Activated CD8-positive, alpha-beta memory T cell treated with anti-CD3 and anti-CD28 coated beads for 4 hours (primary cell): Measurements from ENCODE around the gene ZNF385C.
A peak's percentile ranks its signal among the peaks of the same experiment; 100 is the strongest.
"Not testable (repeated sequence)": the region's sequence is repeated elsewhere in the genome, so short reads cannot be mapped to it uniquely, and the experiment has no call there.

Source experiments
- DNase-seq, 2 donors: peaks; one replicate each; pipeline ENCODE4 v3.0.0-alpha.2; 2020; ENCODE audit warnings: low read depth in 2 of 2

ZNF385C gene

GRCh38 chr17:42019509-42020404 lies 78.5 kb downstream of the ZNF385C start, which contains the start of gene NKIRAS2:
Gene NKIRAS2, plus strand, starts transcription at chr17:42020090. Its CDS starts 1,488 bp downstream, at chr17:42021578.
- peak; percentile 83 to 84 for DNase-seq

DNA sequence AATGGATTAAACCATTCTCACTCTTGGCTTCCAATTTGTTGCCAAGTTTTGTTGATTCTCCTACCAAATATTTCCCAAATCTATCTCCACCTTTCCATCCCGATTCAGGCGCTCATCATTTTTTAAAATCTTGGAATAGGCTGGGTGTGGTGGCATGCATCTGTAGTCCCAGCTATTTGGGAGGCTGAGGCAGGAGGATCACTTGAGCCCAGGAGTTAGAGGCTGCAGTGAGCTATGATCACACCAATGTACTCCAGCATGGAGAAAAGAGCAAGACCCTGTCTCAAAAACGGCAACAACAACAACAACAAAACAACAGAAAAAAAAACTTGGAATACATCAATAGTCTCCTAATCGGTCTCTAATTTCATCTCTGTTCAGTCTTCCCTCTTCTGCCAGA lies 79.3 kb downstream of the ZNF385C start:
- no peak for DNase-seq

- DNase-seq = no peak
These were observed 79.9 kb downstream of the ZNF385C start for GRCh38 chr17:42018339-42018738.

GRCh38 chr17:42017866-42018200 lies 80.4 kb downstream of the ZNF385C start:
- no peak for DNase-seq

DNA sequence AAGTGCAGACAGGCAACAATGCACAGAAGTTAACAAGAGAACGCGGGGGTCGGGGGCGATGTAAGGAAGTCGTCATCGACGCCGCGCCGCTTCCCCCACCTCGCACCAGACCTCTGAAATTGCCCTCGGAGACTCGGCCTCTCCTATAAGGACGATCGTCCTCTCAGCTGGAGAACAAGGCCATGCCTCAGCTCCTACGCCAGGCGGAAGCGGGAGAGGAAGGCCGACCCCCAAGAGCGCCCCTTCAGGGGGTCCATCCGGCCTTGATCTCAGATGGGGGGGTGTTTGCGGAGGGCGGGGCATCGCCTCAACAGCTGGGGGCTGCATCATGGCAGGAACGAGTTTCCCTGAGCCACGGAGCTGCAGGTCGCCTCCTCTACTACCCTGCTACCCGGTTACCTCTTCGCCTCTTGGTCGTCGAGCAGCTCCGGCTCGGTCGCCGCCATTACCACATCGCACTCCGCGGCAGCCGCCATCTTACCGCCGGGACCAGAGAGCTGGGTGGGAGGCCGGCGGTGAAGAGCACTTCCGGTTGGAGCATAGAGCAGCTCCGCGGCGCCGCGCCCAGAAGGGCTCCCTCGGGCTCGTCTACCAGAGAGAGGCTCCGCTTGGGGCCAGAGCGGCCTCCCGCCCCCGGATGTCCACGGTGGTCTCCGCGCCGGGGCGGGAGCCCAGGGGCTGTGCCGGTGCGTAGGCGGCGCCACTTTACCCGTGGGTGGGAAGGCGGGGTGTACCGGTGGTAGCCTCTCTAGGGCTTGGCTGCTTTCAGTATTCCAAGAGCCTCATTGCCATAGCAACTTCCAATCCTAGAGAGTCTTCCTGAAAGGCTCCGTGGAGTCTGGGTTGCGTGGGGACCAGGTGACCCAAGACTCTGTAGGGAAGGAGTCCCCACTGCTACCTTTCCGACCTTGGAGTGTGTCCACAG lies 81.1 kb downstream of the ZNF385C start, which contains the start of gene DNAJC7:
DNAJC7 (minus strand) TSS at position 499 of the 925 bp plus-strand sequence; CDS start at position 476, 23 bp downstream.
- peak; percentile 78 to 82 for DNase-seq

DNA sequence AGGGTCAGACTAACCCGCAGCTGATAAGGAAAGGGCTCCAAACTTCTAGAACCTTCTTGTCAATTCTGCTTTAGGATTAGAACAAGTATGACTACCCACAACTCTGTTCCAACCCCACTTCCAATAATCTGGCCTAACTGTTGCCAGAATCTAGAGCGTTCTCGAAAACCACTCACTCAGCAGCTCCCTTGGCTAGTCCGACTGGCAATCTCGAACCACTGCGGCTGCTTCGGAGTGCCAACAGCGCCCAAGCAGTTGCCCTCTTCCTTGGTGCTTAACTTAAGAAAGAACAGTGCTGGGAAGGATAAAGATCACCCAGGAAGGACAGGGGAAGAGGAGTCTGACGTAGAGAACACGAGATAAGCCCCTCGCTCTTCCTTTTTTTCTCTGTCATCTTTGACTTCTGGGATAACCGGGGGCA lies 81.9 kb downstream of the ZNF385C start:
- no peak for DNase-seq

GRCh38 chr17:42013740-42014139 lies 84.5 kb downstream of the ZNF385C start:
- not testable (repeated sequence) for DNase-seq

- not testable (repeated sequence) for DNase-seq
These were observed 85.9 kb downstream of the ZNF385C start for GRCh38 chr17:42012363-42012762.

DNA sequence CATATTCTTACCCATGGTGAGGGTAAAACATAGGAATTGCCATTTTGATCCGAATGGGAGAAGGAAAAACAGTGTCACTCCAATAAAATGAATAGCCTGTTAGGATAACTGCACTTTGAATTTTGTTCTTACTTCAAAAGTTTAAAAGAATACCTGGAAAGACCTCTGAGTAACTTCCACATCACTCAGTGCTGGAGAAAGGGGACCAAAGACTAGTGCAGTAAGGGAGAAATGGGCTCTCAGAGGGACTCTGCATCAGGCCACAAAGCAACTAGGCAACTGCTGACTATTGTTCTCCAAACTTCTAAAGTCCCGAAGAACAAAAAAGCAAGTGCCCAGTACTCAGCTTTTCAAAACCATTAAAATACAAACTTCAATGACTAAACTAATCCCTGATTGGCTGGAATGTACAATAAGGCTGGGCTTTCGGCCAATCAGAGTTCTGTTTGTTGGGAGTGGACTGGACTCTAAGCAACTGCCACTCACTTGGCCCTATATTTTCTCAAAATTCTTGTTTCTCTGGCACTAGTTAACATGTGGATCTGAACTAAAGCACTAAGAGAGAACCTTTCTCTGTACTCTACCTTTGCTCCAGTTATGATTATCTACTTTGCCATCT lies 87.3 kb downstream of the ZNF385C start:
- no peak for DNase-seq

GRCh38 chr17:42010266-42010680 lies 88.0 kb downstream of the ZNF385C start:
- not testable (repeated sequence) for DNase-seq

GRCh38 chr17:42009170-42009569 lies 89.1 kb downstream of the ZNF385C start:
- no peak for DNase-seq

- no peak for DNase-seq
These were observed 93.1 kb downstream of the ZNF385C start for GRCh38 chr17:42005166-42005565.

DNA sequence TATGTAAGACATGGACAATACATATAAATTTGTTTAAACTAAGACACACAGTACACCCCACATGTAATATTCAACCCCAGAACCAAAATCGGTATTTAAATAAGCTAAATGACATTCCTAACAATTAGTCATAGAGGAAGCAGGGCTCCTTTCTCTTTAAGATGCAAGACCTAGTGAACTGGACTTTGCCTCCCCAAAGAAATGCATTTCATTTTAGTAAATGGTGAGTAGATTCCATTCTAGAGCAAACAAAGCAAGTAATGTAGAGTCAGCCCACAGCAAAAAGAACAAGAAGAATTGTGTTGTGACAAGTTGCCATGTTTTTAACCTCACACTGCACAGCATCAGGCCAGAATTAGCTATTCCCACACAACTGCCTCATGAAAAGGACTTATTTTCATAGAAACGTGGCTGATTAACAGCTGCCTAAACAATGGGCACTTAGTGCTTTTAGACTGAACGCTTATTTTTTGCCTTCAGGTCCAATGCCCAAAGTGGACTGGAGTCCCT lies 95.4 kb downstream of the ZNF385C start:
- DNase-seq = no peak

DNA sequence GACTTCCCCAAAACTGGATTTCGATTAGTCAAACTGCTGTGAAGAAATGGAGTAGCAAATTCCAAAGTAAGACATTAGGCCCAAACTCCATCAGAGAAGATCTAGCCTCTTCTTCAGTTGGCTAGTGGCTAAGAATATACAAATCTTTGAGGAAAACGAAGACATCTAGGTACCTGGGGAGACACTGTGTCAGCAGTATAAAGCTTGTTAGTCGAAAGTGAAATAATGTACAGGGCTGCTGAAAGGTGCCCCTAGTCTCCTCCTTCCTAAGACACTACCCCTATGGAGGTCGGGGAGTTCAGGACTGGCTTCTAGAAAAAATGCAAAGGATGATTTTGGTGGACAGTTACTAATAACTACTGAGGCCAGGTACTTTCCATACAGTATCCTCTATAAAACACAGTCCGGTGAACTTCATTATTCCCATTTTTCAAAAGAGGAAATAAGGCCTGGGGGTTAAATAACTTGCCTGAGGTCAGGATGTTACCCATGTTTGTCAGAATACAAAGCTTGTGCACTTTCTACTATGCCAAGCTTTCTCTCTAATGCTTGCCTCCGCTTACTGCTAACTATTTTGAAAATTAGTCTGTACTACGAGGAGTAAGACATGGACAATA lies 96.0 kb downstream of the ZNF385C start:
- DNase-seq = no peak

GRCh38 chr17:42001729-42002128 lies 96.5 kb downstream of the ZNF385C start:
- DNase-seq = no peak

DNA sequence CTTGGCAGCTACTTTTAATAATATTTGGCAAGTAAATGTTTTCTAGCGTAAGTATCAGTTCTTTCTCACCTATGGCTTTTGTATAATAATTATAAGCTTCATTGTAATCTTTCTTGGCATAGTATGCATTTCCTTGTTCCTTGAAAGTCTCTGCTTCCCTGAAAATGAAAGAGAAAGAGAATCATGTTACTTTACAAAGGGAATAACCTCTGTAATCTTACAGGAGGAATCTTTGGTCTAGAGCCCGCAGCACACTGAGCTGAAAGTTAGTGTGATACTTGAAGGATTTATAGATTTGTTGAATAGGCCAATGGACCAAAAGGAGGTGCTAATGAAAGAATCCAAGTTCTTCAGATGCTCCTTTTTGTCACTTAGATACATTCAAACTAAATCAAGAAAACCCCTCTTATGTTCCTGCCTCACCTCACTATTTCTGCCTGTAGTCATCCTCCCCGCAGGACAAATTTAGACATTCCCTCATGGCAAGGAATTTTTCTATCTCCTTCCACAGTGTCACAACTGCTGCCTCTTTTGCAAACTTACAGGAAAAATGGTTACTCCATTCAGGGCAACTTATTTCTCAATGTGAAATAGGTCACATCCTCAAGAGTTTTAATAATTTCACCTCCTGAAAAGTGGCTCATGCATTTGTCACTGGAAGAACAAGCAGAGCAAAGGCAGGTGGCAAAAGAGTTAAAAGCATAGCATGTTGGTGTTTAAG lies 97.7 kb downstream of the ZNF385C start:
- DNase-seq = no peak

GRCh38 chr17:41998497-41998896 lies 99.8 kb downstream of the ZNF385C start:
- no peak for DNase-seq

- DNase-seq = no peak
These were observed 101.5 kb downstream of the ZNF385C start for GRCh38 chr17:41996855-41997164.

- no peak for DNase-seq
These were observed 105.7 kb downstream of the ZNF385C start for GRCh38 chr17:41992576-41992975.

DNA sequence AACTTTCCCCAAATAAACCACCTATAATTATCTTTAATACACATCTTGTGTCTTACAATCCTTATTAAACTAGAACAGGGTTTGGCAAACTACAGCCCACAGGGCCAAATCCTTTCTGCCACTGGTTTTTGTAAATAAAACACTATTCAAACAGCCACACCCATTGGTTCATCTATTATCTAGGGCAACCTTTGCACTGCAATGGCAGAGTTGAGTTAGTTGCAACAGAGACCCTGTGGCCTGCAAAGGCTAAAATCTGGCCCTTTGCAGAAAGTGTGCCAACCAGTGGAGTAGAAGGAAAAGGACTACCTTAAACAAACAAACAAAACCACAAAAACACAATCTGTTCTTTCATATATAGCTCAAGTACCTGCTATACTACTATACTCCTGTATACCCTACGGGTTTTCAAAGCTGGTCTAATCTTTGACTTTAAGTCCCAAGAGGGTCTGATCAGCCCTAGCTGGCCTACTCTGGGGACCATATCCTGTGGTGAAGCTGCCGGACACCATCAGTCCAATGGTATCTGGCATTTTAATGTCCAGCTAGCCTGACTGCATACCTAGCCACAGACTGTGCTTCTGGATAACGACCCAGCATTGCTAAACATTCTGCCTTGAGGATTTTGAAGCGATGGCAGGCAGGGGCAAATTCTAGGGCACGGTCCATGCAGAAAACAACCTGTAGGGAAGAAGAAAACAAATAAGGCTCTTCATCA lies 108.4 kb downstream of the ZNF385C start:
- no peak for DNase-seq
